ENCODE measurements around the gene ANO2.

DNA sequence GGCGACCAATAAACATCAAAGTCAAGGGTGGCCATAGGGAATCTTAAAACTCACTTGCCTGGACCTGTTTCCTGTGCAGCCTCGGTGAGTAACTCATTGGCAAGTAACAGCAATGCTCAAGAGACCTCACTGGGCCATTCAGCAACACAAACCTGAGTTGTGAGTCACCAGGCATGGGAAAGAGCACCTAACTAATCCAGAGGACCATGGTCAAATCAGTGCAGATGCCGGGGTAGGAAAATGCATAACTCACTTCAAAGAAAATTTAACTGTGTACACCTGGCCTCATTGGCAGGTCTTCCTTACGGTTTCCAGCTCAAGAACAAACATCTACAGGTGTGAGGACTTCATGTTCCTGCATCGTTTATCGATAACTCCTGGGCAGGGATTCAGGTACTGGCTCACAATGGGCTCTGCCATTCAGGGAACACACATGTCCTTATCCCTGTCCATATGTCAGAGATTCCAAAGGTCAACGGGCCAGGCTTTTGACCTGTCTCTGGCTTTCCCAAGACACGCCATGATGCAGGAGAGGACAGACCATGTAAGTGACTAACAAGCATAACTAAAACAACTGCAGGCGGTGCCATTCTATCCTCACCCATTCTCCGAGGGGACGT, 211.8 kb downstream of the ANO2 start:
- TF ChIP-seq, protein P1, sequence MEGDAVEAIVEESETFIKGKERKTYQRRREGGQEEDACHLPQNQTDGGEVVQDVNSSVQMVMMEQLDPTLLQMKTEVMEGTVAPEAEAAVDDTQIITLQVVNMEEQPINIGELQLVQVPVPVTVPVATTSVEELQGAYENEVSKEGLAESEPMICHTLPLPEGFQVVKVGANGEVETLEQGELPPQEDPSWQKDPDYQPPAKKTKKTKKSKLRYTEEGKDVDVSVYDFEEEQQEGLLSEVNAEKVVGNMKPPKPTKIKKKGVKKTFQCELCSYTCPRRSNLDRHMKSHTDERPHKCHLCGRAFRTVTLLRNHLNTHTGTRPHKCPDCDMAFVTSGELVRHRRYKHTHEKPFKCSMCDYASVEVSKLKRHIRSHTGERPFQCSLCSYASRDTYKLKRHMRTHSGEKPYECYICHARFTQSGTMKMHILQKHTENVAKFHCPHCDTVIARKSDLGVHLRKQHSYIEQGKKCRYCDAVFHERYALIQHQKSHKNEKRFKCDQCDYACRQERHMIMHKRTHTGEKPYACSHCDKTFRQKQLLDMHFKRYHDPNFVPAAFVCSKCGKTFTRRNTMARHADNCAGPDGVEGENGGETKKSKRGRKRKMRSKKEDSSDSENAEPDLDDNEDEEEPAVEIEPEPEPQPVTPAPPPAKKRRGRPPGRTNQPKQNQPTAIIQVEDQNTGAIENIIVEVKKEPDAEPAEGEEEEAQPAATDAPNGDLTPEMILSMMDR (IDR thresholded peaks at IDR 0.05), result no peak
- no peak for TF ChIP-seq POLR2AphosphoS5 (IDR thresholded peaks at IDR 0.05)
- TF ChIP-seq POLR2A (IDR thresholded peaks at IDR 0.05; ENCODE audit: low read depth), result no peak
